Right lobe of liver (tissue), 4 donors: ENCODE results near the gene GTPBP1.

ENCODE experiments used
- POLR2A ChIP-seq: fragments of 450-650 bp; IDR thresholded peaks from one replicate; pipeline ENCODE4 v1.6.1; 2017; ENCODE audit warnings: antibody characterized with exemption, mild to moderate bottlenecking
- TF ChIP-seq, protein P1 (sequence below), 4 donors: fragments of 200-600 bp in 3 of 4; fragments of 450-650 bp in 1 of 4; IDR thresholded peaks; one replicate each; pipeline versions ENCODE4 v1.5.1 to v1.8.0; 2016 to 2022; ENCODE audit warnings: antibody characterized with exemption in 4 of 4, mild to moderate bottlenecking in 2 of 4
- donor health status: DM: no; HTN: no; CAD: no.
- donor health status: DM: no; HTN: no; CAD: no.
- donor health status: DM: no; HTN: yes; CAD: no.

DNA sequence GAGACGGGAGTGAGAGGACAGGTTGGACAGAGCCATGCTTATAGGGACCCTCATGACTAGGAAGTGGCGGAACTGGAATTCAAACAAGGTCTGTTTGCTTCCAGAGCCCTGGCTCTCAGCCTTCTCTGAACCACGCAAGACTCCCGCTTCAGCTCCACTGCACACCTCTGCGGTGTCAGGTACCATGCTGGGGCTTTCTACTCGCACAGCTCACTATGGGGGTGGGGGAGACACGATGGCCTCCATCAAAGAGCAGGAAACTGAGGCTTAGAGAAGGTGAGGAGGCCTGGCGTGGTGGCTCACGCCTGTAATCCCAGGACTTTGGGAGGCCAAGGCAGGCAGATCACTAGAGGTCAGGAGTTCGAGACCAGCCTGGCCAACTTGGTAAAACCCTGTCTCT lies 35.8 kb downstream of the GTPBP1 start:
- TF ChIP-seq, protein P1, sequence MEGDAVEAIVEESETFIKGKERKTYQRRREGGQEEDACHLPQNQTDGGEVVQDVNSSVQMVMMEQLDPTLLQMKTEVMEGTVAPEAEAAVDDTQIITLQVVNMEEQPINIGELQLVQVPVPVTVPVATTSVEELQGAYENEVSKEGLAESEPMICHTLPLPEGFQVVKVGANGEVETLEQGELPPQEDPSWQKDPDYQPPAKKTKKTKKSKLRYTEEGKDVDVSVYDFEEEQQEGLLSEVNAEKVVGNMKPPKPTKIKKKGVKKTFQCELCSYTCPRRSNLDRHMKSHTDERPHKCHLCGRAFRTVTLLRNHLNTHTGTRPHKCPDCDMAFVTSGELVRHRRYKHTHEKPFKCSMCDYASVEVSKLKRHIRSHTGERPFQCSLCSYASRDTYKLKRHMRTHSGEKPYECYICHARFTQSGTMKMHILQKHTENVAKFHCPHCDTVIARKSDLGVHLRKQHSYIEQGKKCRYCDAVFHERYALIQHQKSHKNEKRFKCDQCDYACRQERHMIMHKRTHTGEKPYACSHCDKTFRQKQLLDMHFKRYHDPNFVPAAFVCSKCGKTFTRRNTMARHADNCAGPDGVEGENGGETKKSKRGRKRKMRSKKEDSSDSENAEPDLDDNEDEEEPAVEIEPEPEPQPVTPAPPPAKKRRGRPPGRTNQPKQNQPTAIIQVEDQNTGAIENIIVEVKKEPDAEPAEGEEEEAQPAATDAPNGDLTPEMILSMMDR (IDR thresholded peaks at IDR 0.05), result no peak
- no peak for TF ChIP-seq POLR2A
